ENCODE data around the gene TEDDM1.

- TF ChIP-seq CTCF (IDR thresholded peaks at IDR 0.05; ENCODE audit: extremely low read depth in 1 of 2, insufficient read depth in 1 of 2, low read depth in 1 of 2, low read length in 2 of 2): no peak
- TF ChIP-seq EZH2 (IDR thresholded peaks at IDR 0.05; ENCODE audit: borderline replicate concordance, low read depth, low read length, severe bottlenecking): no peak
- TF ChIP-seq POLR2AphosphoS5 (IDR thresholded peaks at IDR 0.05; ENCODE audit: insufficient read depth, low read depth, low read length): no peak
- TF ChIP-seq MAX (IDR thresholded peaks at IDR 0.05; ENCODE audit: insufficient read depth, insufficient read length): no peak
- TF ChIP-seq POLR2A (IDR thresholded peaks at IDR 0.05; ENCODE audit: low read depth, low read length): no peak
- TF ChIP-seq MYC (IDR thresholded peaks at IDR 0.05; ENCODE audit: low read depth, low read length): no peak
- TF ChIP-seq JUN (IDR thresholded peaks at IDR 0.05; ENCODE audit: borderline replicate concordance, insufficient read depth, insufficient read length, low read depth): no peak
- no peak for TF ChIP-seq FOS (IDR thresholded peaks at IDR 0.05; ENCODE audit: borderline replicate concordance, insufficient read depth, low read length)
Observed at GRCh38 chr1:182376936-182377574, 23.4 kb downstream of the TEDDM1 start.

All from endothelial cell of umbilical vein (primary cell).